HEK293T (cell line): ENCODE data around the gene CENPT.
A peak's percentile ranks its signal among the peaks of the same experiment; 100 is the strongest.
"Not testable (repeated sequence)": the region's sequence is repeated elsewhere in the genome, so short reads cannot be mapped to it uniquely, and the experiment has no call there.

Source experiments
- CTCF ChIA-PET: fragments of 350-600 bp; formaldehyde crosslinking; extraction: SDS; loops from one replicate; lab custom pipeline; 2021; ENCODE audit warnings: antibody characterized with exemption, inconsistent platforms; lab: Yijun Ruan, JAX
- POLR2A ChIA-PET: fragments of 350-600 bp; formaldehyde crosslinking; extraction: SDS; loops from one replicate; lab custom pipeline; 2020; ENCODE audit warnings: antibody characterized with exemption, inconsistent platforms; lab: Yijun Ruan, JAX
- DNase-seq: peaks from one replicate; pipeline ENCODE4 v3.0.0; 2012; ENCODE audit warnings: mixed read lengths; ENCODE audit errors: extremely low spot score
- ARNT ChIP-seq: fragments of 450-650 bp; IDR thresholded peaks from 2 replicates; pipeline ENCODE4 v1.6.1; 2017; ENCODE audit warnings: mild to moderate bottlenecking
- BHLHE40 ChIP-seq: fragments of 450-650 bp; IDR thresholded peaks from 2 replicates; pipeline ENCODE4 v1.6.1; 2016; ENCODE audit warnings: mild to moderate bottlenecking, moderate library complexity, borderline replicate concordance
- CTBP1 ChIP-seq: fragments of 450-650 bp; IDR thresholded peaks from 2 replicates; pipeline ENCODE4 v1.6.1; 2016; ENCODE audit warnings: borderline replicate concordance
- ELF4 ChIP-seq: fragments of 450-650 bp; IDR thresholded peaks from 2 replicates; pipeline ENCODE4 v1.6.1; 2017; ENCODE audit warnings: antibody characterized with exemption
- FOXA1 ChIP-seq: fragments of 450-650 bp; IDR thresholded peaks from 2 replicates; pipeline ENCODE4 v1.6.1; 2016; ENCODE audit warnings: mild to moderate bottlenecking
- FOXK2 ChIP-seq: fragments of 450-650 bp; IDR thresholded peaks from 2 replicates; pipeline ENCODE4 v1.6.1; 2016; ENCODE audit warnings: mild to moderate bottlenecking
- FOXM1 ChIP-seq: fragments of 450-650 bp; IDR thresholded peaks from 2 replicates; pipeline ENCODE4 v1.6.1; 2017; ENCODE audit warnings: mild to moderate bottlenecking, borderline replicate concordance
- HDGF ChIP-seq: fragments of 450-650 bp; IDR thresholded peaks from 2 replicates; pipeline ENCODE4 v1.6.1; 2017; ENCODE audit warnings: antibody characterized with exemption, borderline replicate concordance
- L3MBTL2 ChIP-seq: fragments of 450-650 bp; conservative IDR thresholded peaks from 2 replicates; pipeline ENCODE4 v1.6.1; 2016; ENCODE audit warnings: mild to moderate bottlenecking
- LEF1 ChIP-seq: fragments of 450-650 bp; IDR thresholded peaks from 2 replicates; pipeline ENCODE4 v1.6.1; 2017; ENCODE audit warnings: mild to moderate bottlenecking, borderline replicate concordance
- NFRKB ChIP-seq: fragments of 450-650 bp; IDR thresholded peaks from 2 replicates; pipeline ENCODE4 v1.6.1; 2016; ENCODE audit warnings: mild to moderate bottlenecking, moderate library complexity
- PKNOX1 ChIP-seq: fragments of 450-650 bp; IDR thresholded peaks from 2 replicates; pipeline ENCODE4 v1.6.1; 2016
- SP1 ChIP-seq: fragments of 450-650 bp; IDR thresholded peaks from 2 replicates; pipeline ENCODE4 v1.6.1; 2017
- SUZ12 ChIP-seq: fragments of 450-650 bp; IDR thresholded peaks from 2 replicates; pipeline ENCODE4 v1.6.1; 2016; ENCODE audit warnings: mild to moderate bottlenecking
- TARDBP ChIP-seq: fragments of 450-650 bp; IDR thresholded peaks from 2 replicates; pipeline ENCODE4 v1.6.1; 2016
- ZNF384 ChIP-seq: fragments of 450-650 bp; IDR thresholded peaks from 2 replicates; pipeline ENCODE4 v1.6.1; 2016

The CENPT gene

GRCh38 chr16:67843343-67843765 lies 4.1 kb downstream of the CENPT start:
- POLR2A ChIA-PET: interaction anchor here (0.6 to 2.8 kb wide), 3 partner anchors 10 to 242 kb away, joined by 3 to 21 read pairs (median 3); partner anchors contain the start of gene NFATC3
- TF ChIP-seq SUZ12 (no peak), HDGF (0 out of 2 replicates have a peak, but pooled peaks have one; percentile 31), FOXM1 (no peak), BHLHE40 (no peak)
- CTCF ChIA-PET: no interaction called here
- no peak for DNase-seq

GRCh38 chr16:67842509-67843342 lies 4.8 kb downstream of the CENPT start:
- peak; percentile 37 for DNase-seq
- ChIA-PET POLR2A (interaction anchor here (2.8 kb wide), 1 partner anchor 9 kb away, joined by 21 read pairs; no protein-coding TSS in a partner anchor), CTCF (no interaction called here)
- TF ChIP-seq CTBP1: no peak
- TF ChIP-seq HDGF: 0 out of 2 replicates have a peak, but pooled peaks have one; percentile 75
- no peak for TF ChIP-seq FOXK2
- TF ChIP-seq L3MBTL2: peak; percentile 25; the same call in 1 of the 2 replicates
- no peak for TF ChIP-seq ELF4
- TF ChIP-seq LEF1: no peak
- no peak for TF ChIP-seq PKNOX1
- TF ChIP-seq ZNF384: no peak
- no peak for TF ChIP-seq SUZ12
- no peak for TF ChIP-seq SP1
- TF ChIP-seq ARNT: no peak
- TF ChIP-seq FOXA1: no peak
- TF ChIP-seq TARDBP: no peak
- TF ChIP-seq BHLHE40: no peak
- TF ChIP-seq NFRKB: no peak

- ChIA-PET POLR2A (no interaction called here), CTCF (interaction anchor here (2.0 kb wide), 1 partner anchor 26 kb away, joined by 14 read pairs; no protein-coding TSS in a partner anchor)
- TF ChIP-seq ELF4 (peak; percentile 60), SUZ12 (no peak)
- DNase-seq: peak; percentile 90
Measured at GRCh38 chr16:67841816-67842508, 5.5 kb downstream of the CENPT start, which contains the start of gene THAP11. THAP11 (plus strand) TSS chr16:67842320; CDS start chr16:67842555, 235 bp downstream.

- ChIA-PET CTCF (interaction anchor here (0.6 to 2.0 kb wide), 3 partner anchors 25 to 1887 kb away, joined by 3 to 14 read pairs (median 6); no protein-coding TSS in a partner anchor), POLR2A (interaction anchor here (1.0 to 1.1 kb wide), 4 partner anchors 10 to 35 kb away, joined by 3 to 6 read pairs (median 4); partner anchors contain the start of genes RANBP10 and TSNAXIP1)
Measured at GRCh38 chr16:67841198-67841815, 6.2 kb downstream of the CENPT start.

GRCh38 chr16:67837811-67838210 lies 9.7 kb downstream of the CENPT start:
- TF ChIP-seq SUZ12: no peak
- no peak for TF ChIP-seq FOXK2
- no peak for TF ChIP-seq BHLHE40
- no peak for TF ChIP-seq ELF4
- no peak for TF ChIP-seq LEF1
- no peak for TF ChIP-seq ZNF384
- TF ChIP-seq PKNOX1: no peak
- TF ChIP-seq TARDBP: no peak
- TF ChIP-seq ARNT: no peak
- TF ChIP-seq SP1: no peak
- no peak for TF ChIP-seq NFRKB
- TF ChIP-seq HDGF: no peak
- TF ChIP-seq L3MBTL2: no peak
- TF ChIP-seq CTBP1: no peak
- no peak for TF ChIP-seq FOXM1
- no peak for TF ChIP-seq FOXA1
- ChIA-PET POLR2A (no interaction called here), CTCF (interaction anchor here (0.9 kb wide), 1 partner anchor 22 kb away, joined by 3 read pairs; no protein-coding TSS in a partner anchor)
- DNase-seq: no peak

More at GRCh38 chr16:67841198-67841815, 6.2 kb downstream of the CENPT start:
- no peak for DNase-seq
- no peak for TF ChIP-seq NFRKB
- TF ChIP-seq L3MBTL2: peak; percentile 63; the same call in 1 of the 2 replicates

- CTCF ChIA-PET: interaction anchor here (0.6 kb wide), 1 partner anchor 289 kb away, joined by 3 read pairs; no protein-coding TSS in a partner anchor
- not testable (repeated sequence) for DNase-seq
- POLR2A ChIA-PET: interaction anchor here (0.6 kb wide), 1 partner anchor 166 kb away, joined by 3 read pairs; no protein-coding TSS in a partner anchor
Measured at GRCh38 chr16:67837190-67837589, 10.3 kb downstream of the CENPT start.
